GM12875 (cell line): ENCODE results near the gene ADAMTS8.

Source experiments
- H3K4me3 ChIP-seq: one replicate; pipeline ENCODE4 v1.5.1; 2011; ENCODE audit warnings: low read depth, low read length, control low read depth
- TF ChIP-seq, protein P1 (sequence below): IDR thresholded peaks from 2 replicates; pipeline ENCODE4 v1.5.1; 2011; ENCODE audit warnings: low read depth, mild to moderate bottlenecking, control low read depth, inconsistent platforms, low read length, moderate library complexity, borderline replicate concordance; ENCODE audit not compliant: insufficient read depth

The ADAMTS8 gene

GRCh38 chr11:130458410-130458729, 30.0 kb upstream of the ADAMTS8 start:
- H3K4me3 ChIP-seq: no peak overlapping the region
- TF ChIP-seq, protein P1, sequence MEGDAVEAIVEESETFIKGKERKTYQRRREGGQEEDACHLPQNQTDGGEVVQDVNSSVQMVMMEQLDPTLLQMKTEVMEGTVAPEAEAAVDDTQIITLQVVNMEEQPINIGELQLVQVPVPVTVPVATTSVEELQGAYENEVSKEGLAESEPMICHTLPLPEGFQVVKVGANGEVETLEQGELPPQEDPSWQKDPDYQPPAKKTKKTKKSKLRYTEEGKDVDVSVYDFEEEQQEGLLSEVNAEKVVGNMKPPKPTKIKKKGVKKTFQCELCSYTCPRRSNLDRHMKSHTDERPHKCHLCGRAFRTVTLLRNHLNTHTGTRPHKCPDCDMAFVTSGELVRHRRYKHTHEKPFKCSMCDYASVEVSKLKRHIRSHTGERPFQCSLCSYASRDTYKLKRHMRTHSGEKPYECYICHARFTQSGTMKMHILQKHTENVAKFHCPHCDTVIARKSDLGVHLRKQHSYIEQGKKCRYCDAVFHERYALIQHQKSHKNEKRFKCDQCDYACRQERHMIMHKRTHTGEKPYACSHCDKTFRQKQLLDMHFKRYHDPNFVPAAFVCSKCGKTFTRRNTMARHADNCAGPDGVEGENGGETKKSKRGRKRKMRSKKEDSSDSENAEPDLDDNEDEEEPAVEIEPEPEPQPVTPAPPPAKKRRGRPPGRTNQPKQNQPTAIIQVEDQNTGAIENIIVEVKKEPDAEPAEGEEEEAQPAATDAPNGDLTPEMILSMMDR: no peak

GRCh38 chr11:130457623-130458409, 29.4 kb upstream of the ADAMTS8 start:
- TF ChIP-seq, protein P1: no peak
- no peak overlapping the region for H3K4me3 ChIP-seq

GRCh38 chr11:130456286-130456685, 27.9 kb upstream of the ADAMTS8 start:
- TF ChIP-seq, protein P1: no peak
- no peak overlapping the region for H3K4me3 ChIP-seq

DNA sequence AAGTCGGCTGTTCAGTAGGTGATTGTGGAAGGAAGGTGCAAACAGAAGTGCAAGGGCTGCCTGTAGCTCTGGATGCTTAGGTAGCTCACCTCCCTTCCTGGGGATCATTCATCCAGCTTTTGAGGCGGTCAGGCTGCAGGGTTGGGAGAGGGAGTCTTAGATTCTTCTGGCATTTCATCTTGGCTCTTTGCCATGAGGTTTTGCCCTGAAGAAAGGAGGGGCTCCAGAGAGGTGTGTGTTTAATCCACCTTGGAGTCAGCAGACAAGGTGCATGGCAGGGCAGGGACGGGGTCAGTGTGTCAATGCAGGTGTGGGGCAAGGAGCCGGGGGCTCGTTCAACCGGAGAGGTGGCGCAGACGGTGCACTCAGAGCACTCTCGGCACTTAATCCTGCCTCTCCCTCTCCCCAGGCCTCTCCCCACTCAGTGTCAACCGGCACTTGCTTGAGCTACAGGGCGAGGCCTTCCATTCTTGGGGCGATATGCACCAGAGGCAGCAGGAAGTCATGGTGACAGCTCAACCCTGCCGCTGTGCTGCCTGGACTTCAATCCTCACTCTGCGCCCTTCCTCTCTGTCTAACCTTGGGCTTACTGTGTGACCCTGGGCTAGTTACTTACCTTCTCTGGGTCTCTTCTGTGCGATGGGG, 27.2 kb upstream of the ADAMTS8 start:
- TF ChIP-seq, protein P1: no peak
- H3K4me3 ChIP-seq: no peak overlapping the region

GRCh38 chr11:130454491-130455252, 26.3 kb upstream of the ADAMTS8 start:
- H3K4me3 ChIP-seq: no peak overlapping the region
- TF ChIP-seq, protein P1: no peak

DNA sequence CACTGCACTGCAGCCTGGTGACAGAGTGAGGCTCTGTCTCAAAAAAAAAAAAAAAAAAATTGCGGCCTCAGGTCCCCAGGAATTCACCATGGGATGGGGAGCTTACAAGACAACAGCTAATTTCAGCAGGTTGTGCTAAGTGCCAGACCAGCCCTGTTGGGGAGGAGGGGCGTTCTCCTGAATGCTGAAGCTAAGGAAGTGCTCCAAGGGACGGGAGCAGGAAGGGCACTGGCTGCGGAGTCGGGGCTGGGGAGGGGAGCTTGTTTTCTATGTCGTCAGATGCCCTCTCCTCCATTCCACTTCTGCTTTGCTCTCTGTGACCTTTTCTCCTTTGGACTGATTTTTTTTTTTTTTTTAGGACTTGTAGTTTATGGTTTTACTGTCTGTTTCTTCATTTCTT, 24.5 kb upstream of the ADAMTS8 start:
- no peak overlapping the region for H3K4me3 ChIP-seq
- TF ChIP-seq, protein P1: no peak

- TF ChIP-seq, protein P1: no peak
These were observed 23.8 kb upstream of the ADAMTS8 start for GRCh38 chr11:130452176-130452575.

More at GRCh38 chr11:130452176-130452575, 23.8 kb upstream of the ADAMTS8 start:
- H3K4me3 ChIP-seq: no peak overlapping the region
